Measurements from ENCODE around the gene RNF220.

RNF220 gene

DNA sequence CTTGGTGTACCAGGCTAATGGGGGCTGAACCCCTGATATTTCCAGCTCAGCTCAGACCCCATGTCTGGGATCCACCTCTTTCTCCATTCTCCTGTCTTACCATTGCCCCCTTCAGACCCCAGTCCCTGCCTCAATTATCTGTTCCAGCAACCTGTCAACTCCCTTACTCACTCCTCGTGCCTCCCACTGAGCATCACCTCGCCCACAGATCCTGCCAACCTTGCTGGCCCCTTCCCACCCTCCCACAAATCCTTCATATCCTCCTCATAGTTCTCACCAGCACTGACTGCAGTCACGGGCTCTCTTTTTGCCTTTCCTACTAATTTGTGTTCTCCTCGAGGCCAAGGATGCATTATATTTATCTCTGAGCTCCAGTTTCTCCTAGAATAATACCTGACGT lies 206.4 kb downstream of the RNF220 start:
- DNase-seq (ENCODE audit: low read depth): no peak

DNA sequence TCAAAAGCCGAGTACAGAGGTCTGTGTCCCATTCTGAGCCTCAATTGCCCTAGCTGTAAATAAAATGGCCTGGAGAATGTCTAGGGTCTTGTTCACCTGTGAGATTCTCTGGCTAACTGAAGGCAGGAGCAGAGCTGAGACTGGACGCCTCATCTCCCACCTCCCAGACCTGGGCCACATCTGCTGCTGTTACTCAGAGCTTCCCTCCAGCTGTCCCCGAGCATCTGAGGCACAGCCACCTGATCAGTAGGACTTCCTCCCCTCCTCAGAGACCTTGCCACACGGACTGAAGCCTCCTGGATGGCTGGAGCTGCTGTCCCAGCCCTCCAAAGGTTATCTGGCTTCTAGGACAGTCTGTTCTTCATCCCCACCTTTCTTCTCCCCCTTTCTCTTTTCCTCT lies 206.8 kb downstream of the RNF220 start:
- DNase-seq (ENCODE audit: low read depth): no peak

GRCh38 chr1:44613941-44614340 lies 208.9 kb downstream of the RNF220 start:
- DNase-seq (ENCODE audit: low read depth): no peak

DNA sequence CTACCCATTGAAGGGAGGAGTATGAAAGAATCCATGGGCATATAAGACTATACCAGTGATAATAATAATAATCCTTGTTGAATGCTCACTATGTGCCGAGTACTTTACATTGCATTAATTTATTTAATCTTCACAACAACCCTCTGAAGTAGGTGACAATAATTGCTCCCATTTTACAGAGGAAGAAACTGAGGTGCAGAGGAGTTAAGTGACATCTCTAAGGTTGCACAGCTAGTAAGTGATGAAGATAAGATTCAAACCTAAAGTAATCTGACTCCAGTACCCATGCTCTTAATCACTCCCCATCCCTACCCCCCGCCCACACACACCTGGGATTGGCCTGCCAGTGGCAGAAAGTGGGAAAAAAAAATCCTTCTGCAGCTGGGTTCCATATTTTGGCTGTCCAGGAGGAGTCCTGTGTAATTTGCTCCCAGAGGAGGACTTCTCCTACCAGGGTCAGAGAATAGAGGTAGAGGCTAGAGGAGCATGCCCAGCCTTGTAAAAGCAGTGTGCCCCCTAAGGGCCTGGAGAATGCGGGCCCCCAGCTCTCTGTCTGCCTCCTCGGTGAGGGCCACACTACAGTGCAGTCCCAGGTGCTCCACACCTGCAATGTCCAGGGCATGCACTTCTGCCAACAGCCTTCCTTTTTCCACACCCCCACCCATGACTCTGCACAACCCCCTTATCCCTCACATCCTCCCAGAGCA lies 211.4 kb downstream of the RNF220 start:
- DNase-seq (ENCODE audit: low read depth): no peak

DNA sequence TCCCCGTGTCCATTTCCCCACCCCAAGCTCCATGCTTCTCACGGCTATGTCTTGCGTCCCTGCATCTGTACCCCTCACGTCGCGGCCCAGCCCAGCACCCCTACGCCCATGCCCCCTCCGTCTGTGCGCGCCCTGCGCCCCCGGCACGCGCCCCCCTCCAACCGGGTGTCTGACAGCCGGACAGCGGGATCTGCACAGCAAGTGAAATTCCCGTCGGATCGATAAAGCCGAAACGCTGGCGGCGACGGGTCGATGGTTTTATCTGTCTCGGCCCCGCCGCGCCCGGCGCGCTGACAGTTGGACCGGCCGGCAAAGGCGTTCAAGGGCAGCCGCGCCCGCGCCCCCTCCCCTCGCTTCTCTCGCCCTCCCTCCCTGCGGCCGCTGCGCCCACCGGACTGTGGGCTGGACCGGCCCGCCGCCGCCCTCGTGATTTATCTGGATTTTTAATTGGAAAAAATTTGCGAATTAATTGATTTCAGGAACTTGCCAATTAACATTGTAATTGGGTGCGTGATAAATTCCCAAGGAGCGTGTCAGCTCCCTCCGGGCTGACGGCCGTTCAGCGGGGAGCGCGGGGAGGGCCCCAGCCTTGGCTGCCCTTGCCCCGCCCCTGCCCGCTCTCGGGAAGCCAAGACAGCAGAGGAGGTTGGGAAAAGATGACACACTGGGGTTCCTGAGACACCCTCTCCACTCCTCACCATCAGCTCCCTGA lies 212.1 kb downstream of the RNF220 start:
- DNase-seq (ENCODE audit: low read depth): no peak

- no peak for DNase-seq (ENCODE audit: low read depth)
Measured at GRCh38 chr1:44617703-44618029, 212.6 kb downstream of the RNF220 start.

GRCh38 chr1:44619261-44619900 lies 214.3 kb downstream of the RNF220 start:
- no peak for DNase-seq (ENCODE audit: low read depth)

- no peak for DNase-seq (ENCODE audit: low read depth)
Measured at GRCh38 chr1:44620072-44620471, 215.0 kb downstream of the RNF220 start.

DNA sequence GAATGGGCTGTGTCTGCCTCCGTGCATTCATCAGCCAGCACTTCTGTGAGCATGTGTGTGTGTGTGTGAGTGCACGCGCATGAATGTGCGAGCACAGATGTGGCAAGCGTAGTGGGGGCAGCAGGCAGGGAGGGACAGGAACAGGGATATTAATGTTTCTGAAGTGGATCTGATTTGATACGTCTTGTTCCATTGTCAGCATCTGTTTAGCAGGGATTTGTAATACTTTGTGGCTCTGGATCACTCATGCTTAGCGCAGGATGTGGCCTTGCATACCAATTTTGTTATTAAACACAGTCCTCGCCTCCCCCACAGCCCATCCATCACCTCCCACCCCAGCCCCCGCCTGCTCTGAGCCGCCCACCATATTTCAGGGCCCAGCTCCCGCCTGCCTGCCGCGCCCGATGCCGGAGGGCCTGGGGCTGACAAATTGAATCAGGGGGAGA lies 216.8 kb downstream of the RNF220 start:
- DNase-seq (ENCODE audit: low read depth): no peak

DNA sequence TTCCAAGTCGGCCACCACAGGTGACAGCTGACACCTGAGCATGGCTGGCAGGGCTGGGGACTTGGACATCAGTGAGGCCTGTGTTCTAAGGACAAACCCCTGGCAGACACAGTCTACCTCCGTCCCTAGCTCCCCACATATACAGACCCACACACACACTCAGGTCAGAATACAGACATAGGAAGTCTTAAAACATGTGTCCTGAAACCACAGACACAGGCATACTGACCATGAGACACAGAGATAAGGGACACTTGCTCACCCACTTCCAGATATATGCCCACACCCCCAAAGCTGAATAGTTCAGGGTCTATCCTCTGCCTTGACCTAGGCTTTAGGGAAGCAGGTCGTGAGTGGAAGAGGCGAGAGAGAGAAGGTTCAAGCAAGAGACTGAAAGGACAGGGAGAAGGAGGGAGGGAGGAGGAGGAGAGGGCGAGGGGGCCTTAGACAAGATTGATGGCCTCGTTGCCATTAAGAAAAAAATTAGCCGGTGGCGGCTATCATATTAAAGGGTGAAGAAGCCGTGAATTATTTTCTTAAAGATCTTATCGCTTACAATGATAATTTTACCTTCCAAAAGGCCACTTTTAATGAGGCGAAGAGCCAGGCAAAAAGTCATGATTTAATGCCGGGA lies 219.3 kb downstream of the RNF220 start:
- no peak for DNase-seq (ENCODE audit: low read depth)

GRCh38 chr1:44625348-44625747 lies 220.3 kb downstream of the RNF220 start:
- DNase-seq (ENCODE audit: low read depth): no peak

DNA sequence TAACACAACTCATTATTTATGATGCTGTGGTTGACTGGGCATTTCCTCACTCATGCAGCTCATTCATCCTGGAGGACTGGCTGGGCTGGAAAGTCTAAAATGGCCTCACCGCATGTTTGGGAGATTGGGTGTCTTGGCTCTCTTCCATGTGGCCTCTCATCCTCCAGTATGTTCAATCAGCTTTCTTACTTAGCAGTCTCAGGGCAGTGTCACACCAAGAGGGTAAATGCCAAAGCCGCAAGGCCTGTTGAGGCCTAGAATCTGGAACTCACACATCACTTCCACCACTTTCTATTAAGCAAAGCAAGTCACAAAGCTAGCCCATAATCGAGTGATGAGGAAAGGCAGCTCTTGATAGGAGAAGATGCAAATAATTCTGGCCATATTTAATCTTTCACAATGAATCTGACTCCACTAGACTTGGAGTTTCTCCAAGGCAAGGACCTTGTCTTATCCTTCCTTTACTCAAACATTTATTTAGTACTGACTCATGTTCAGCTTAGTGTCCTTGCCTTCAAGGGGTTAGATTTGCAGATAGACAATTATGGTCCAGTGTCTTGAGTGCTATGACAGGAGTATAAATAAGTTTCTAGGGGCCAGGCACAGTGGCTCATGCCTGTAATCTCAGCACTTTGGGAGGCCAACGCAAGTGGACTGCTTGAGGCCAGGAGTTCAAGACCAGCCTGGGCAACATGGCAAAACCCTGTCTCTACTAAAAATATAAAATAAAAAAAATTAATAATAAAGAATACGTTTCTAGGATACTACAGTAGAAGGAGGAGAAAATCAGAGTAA lies 224.1 kb downstream of the RNF220 start:
- DNase-seq (ENCODE audit: low read depth): no peak

GRCh38 chr1:44630116-44630515 lies 225.1 kb downstream of the RNF220 start:
- no peak for DNase-seq (ENCODE audit: low read depth)

DNA sequence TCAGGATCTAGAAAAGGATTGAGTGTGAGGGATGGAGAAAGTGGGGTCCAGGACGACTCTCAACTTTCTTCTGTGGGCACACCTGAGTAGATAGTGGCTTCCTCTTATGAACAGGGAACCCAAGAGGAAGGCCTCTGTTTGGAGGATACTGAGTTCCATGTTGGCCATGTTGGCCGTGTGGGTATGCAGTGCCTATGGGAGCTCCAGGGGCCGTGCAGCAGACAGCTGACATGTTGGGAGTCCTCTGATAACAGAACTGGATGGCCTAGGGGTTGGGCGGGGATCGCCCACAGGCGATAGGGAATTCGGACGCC lies 226.2 kb downstream of the RNF220 start:
- DNase-seq (ENCODE audit: low read depth): no peak

GRCh38 chr1:44631647-44632539 lies 226.8 kb downstream of the RNF220 start:
- DNase-seq (ENCODE audit: low read depth): peak; percentile 85

DNA sequence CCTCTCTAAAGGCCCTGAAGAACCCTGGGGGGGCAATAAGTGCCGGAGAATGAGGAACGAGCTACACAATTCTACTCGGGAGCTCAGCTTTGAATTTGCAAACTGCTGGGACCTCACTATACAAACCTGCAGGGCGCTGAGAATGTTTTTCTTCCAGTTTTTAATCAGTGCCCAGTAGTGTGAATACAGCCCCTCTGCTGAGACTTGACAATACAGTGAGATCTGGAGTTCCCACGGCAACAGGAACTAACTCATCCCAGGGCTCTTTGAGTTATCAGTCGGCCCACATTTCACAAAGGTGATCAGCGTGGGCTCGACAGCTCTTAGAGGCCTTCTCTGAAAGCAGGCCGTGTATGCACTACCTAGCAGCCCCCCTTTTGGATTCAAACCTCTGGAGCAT lies 227.5 kb downstream of the RNF220 start:
- DNase-seq (ENCODE audit: low read depth): no peak

DNA sequence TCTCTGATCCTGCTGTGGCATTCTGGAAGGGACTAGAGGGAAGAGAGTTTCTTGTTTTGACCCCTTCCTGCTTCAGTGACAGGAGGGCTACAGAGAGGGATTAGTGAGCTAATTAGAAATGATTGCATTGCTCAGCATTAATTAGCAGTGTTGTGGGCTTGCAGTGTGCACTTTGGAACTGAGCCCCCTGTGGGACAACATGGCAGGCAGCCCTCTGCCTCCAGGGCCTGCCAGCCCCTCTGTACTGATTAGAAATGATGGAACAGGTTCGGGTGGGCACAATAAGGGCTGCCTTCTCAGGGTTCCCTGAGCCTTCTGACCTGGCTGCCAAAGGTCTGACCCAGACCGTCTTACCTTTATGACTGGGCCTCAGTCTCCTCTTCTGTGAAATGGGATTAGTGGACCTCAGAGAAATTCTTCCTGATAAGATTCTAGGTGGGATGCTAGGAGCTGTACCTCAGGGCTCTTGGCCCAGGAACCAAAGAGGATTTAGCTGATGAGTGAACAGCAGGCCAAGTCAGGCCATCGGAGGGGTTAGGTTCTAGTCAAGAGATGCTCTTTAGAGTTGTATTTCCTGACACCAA lies 229.6 kb downstream of the RNF220 start:
- no peak for DNase-seq (ENCODE audit: low read depth)

GRCh38 chr1:44635439-44635838 lies 230.4 kb downstream of the RNF220 start:
- DNase-seq (ENCODE audit: low read depth): no peak

GRCh38 chr1:44636083-44636687 lies 231.1 kb downstream of the RNF220 start:
- DNase-seq (ENCODE audit: low read depth): no peak
